Astrocyte of the cerebellum (primary cell): ENCODE results near the gene TRIM28.
A peak's percentile ranks its signal among the peaks of the same experiment; 100 is the strongest.

Experiments
- DNase-seq: peaks from one replicate; pipeline ENCODE4 v3.0.0-alpha.2; 2011; ENCODE audit warnings: low read depth
- H3K4me3 ChIP-seq: 2 replicates; pipeline ENCODE4 v1.5.1; 2011; ENCODE audit warnings: mild to moderate bottlenecking, low read depth, low read length, moderate library complexity
- in situ Hi-C: cut with HindIII; loops from 2 replicates; pipeline ENCODE4 v1.10.0; 2017; ENCODE audit warnings: low sequenced_read_pairs
- TF ChIP-seq, protein P1 (sequence below): IDR thresholded peaks from 2 replicates; pipeline ENCODE4 v1.5.1; 2012; ENCODE audit warnings: low read length, low read depth, moderate library complexity, mild to moderate bottlenecking; ENCODE audit errors: missing control alignments

The TRIM28 gene

DNA sequence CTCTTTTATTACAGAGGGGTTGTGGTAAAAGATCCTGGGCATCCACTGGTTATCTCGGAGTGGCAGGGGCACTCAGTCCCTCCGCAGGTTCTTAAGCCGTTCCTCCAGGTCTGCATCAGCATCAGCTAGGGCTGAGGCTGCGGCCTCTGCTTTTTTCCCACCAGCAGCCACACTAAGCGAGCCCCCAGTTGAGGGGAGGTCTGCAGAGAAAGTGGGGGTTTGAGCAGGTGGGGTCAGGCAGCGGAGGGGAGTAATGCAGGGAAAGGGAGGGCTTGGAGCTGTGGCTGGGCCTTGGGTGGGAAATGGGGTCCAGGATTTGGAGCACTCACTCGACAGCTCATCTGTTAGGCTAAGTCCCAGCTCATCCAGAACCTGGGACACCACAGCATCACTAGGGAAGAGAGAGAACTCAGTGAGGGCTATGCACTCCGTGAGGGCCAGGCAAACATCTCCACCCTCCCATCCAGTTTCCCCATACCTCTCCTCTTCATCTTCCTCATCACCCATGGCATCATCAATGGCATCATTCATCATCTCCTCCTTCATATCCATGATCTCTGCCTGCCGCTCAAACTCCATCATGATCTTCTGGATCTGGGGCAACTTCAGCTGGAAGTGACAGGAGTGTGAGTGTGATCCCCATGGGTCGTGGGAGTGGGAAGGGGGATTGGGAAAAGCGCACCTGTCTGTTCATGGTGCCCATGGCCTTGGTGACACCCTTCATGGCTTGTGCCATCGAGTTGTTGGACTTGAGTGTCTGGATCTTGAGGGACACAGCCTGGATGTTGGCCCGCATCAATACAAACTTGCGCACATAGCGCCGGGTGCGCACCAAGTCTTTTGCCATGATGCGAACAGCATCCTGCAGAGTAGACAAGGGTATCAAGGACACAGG is 8.0 kb downstream of the TRIM28 start:
- TF ChIP-seq, protein P1, sequence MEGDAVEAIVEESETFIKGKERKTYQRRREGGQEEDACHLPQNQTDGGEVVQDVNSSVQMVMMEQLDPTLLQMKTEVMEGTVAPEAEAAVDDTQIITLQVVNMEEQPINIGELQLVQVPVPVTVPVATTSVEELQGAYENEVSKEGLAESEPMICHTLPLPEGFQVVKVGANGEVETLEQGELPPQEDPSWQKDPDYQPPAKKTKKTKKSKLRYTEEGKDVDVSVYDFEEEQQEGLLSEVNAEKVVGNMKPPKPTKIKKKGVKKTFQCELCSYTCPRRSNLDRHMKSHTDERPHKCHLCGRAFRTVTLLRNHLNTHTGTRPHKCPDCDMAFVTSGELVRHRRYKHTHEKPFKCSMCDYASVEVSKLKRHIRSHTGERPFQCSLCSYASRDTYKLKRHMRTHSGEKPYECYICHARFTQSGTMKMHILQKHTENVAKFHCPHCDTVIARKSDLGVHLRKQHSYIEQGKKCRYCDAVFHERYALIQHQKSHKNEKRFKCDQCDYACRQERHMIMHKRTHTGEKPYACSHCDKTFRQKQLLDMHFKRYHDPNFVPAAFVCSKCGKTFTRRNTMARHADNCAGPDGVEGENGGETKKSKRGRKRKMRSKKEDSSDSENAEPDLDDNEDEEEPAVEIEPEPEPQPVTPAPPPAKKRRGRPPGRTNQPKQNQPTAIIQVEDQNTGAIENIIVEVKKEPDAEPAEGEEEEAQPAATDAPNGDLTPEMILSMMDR = no peak
- in situ Hi-C loops = no loop called here
- DNase-seq = no peak
- H3K4me3 ChIP-seq = no peak overlapping the region

DNA sequence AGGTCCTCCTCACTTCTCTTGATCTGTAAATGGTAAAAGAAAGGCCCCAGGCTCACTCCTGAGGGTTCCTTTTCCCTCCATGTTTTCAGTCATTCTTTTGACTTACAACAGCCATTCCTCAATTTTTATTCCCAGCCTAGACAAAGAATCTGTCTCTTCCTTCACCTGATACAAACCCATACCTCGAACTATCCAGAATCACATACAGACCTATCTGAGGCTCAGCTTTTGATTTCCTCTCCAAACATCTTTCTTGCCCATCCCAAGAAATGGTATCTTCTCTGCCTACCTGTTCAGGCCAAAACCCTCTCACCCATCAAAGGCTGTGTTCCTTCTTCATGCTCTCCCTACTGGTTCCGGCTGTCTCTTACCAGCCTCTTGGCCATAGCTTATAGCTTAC is 8.8 kb downstream of the TRIM28 start:
- no peak for DNase-seq
- TF ChIP-seq, protein P1 = no peak
- in situ Hi-C loops = no loop called here
- H3K4me3 ChIP-seq = no peak overlapping the region

DNA sequence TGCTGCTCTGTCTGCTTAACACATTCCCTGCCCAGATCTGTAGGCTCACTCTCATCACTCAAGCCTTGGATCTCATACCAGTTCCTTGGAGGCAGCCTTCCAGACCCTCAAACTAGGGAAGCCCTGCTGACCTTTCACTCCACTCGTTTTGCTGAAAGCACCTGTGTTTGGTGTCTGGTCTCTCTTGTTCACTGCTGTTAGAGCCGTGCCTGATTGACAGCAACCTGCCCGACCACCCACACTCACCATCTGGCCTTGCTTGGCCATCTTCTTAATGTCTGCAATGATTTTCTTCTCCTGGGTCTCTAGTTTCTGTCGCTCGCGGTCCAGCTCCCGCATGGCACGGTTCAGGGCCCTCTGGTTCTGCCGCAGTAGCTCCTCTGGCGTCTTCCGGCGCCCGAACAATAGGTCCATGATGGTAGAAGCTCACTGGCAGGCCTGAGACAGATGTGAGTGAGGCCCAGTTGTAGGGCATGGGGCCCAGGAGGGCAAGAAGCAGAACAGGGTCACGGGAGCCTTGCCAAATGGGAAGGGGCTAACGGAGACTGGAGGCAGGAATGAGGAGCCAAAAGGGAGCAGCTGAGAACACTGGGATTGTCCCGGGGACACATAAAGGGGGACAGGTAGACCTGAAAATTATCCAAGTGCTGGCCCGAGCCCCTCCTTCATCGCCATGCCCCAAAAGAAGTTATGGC is 10.1 kb downstream of the TRIM28 start:
- DNase-seq = no peak
- in situ Hi-C loops = no loop called here
- peak overlapping the region; percentile 67 for H3K4me3 ChIP-seq
- TF ChIP-seq, protein P1 = no peak

DNA sequence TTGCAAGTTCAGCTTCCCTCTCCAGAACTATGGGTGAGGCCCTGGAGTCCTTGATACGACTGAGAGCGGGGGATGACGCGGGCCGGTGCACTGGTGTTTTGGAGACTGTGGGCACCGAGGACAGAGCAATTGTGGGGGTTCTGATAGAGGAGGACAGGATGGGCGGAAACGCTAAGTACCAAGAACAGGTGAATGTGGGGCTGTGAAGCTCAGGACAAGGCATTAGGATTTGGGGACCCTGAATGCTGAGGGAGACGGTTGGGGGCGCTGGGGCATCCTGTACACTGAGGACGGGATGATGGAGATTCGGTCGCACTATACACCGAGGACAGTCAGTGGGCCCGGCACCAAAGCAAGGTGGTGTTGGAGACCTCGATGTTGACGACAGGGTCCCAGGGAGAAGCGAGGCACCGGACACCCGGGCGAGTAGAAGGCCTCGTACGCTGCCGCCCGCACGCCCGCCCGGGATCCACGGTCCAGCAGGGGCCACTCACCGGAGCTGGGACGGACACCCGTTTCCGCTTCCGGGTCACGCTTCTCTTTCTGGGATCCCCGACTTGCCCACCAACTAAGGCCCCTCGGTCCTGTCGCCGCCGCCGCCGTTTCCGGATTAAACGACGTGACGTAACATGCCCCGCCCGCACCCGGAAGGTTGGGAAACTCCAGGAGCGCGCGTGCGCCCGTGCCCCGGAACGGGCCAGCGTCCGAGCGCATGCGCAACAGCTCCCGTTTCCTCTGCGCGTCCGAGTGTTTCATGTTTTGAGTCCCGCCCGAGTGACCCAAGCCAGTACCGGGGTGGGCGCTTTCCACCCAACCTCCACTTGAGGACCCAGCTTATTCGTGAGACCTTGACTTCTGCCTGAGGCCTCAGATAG is 10.9 kb downstream of the TRIM28 start, which contains the start of gene CHMP2A:
TSS of gene CHMP2A (minus strand) at position 612 of the 875 bp plus-strand sequence. CDS start 893 bp downstream, outside the sequence.
- TF ChIP-seq, protein P1 = no peak
- peak within 1 kb of the TSS; percentile 67 for H3K4me3 ChIP-seq
- in situ Hi-C loops = no loop called here
- peak; percentile 86 for DNase-seq

DNA sequence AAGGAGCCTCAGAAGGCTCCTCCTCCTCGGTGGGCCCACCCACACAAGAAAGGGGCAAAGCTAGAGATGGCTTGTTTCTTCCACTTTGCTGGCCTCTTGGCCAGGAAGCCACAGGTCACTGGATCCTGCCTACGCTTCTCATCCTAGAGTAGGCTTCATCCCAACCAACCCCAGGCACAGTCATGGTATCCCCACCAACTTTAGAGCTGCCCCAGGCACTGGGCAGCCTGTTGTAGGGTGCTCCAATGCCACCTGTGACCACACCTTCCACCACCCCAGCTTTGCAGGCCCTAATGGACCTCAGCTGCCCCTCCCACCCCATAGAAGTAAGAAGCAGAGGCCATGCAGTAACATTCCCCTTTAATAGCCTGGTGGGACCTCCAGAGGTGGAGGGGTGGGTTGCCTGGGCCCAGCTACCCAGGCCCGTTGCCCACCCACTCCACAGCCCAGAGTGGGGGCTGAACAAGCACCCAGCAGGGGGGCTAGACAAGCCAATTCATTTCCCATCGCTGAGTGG is 11.6 kb downstream of the TRIM28 start:
- no peak for DNase-seq
- TF ChIP-seq, protein P1 = no peak
- in situ Hi-C loops = no loop called here
- H3K4me3 ChIP-seq = peak overlapping the region; percentile 67
